Panc1 (cell line): Measurements from ENCODE around the gene ELMO1.

ENCODE experiments used
- CTCF ChIP-seq: fragments of 450-650 bp; IDR thresholded peaks from 2 replicates; pipeline ENCODE4 v1.5.1; 2017; ENCODE audit warnings: mild to moderate bottlenecking
- POLR2AphosphoS5 ChIP-seq: IDR thresholded peaks from 2 replicates; pipeline ENCODE4 v1.6.1; 2012; ENCODE audit warnings: mild to moderate bottlenecking, low read depth, low read length, moderate library complexity
- SIN3A ChIP-seq: IDR thresholded peaks from 2 replicates; pipeline ENCODE4 v1.6.1; 2012; ENCODE audit warnings: low read depth, mild to moderate bottlenecking, low read length, moderate library complexity, borderline replicate concordance; ENCODE audit not compliant: insufficient read depth
- TCF7L2 ChIP-seq: IDR thresholded peaks from 2 replicates; pipeline ENCODE4 v1.6.1; 2011; ENCODE audit warnings: mild to moderate bottlenecking, low read depth, low read length, inconsistent platforms
- TF ChIP-seq, protein P1 (sequence below), 2 experiments: IDR thresholded peaks; 2 replicates each; pipeline ENCODE4 v1.6.1; 2011 to 2012; ENCODE audit warnings: low read depth in 2 of 2, control low read depth in 1 of 2, low read length in 1 of 2, mild to moderate bottlenecking in 1 of 2, moderate library complexity in 1 of 2; ENCODE audit not compliant: insufficient read depth in 1 of 2

- no peak for TF ChIP-seq TCF7L2
- no peak for TF ChIP-seq CTCF
- no peak for TF ChIP-seq POLR2AphosphoS5
- no peak for TF ChIP-seq SIN3A
- TF ChIP-seq, protein P1, sequence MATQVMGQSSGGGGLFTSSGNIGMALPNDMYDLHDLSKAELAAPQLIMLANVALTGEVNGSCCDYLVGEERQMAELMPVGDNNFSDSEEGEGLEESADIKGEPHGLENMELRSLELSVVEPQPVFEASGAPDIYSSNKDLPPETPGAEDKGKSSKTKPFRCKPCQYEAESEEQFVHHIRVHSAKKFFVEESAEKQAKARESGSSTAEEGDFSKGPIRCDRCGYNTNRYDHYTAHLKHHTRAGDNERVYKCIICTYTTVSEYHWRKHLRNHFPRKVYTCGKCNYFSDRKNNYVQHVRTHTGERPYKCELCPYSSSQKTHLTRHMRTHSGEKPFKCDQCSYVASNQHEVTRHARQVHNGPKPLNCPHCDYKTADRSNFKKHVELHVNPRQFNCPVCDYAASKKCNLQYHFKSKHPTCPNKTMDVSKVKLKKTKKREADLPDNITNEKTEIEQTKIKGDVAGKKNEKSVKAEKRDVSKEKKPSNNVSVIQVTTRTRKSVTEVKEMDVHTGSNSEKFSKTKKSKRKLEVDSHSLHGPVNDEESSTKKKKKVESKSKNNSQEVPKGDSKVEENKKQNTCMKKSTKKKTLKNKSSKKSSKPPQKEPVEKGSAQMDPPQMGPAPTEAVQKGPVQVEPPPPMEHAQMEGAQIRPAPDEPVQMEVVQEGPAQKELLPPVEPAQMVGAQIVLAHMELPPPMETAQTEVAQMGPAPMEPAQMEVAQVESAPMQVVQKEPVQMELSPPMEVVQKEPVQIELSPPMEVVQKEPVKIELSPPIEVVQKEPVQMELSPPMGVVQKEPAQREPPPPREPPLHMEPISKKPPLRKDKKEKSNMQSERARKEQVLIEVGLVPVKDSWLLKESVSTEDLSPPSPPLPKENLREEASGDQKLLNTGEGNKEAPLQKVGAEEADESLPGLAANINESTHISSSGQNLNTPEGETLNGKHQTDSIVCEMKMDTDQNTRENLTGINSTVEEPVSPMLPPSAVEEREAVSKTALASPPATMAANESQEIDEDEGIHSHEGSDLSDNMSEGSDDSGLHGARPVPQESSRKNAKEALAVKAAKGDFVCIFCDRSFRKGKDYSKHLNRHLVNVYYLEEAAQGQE (IDR thresholded peaks at IDR 0.05; ENCODE audit: insufficient read depth in 1 of 2, low read depth in 2 of 2, low read length in 1 of 2) = no peak
Measured at GRCh38 chr7:37398403-37398802, 50.3 kb downstream of the ELMO1 start.
